ENCODE results near the gene CENPP. TPM values are rescaled to one million over a fixed set of nuclear protein-coding genes. Genes with fewer than 3 reads are reported as not detected.

Gene CENPP
- total RNA-seq, 1 experiment from 2014 or later, result 14.3 TPM

DNA sequence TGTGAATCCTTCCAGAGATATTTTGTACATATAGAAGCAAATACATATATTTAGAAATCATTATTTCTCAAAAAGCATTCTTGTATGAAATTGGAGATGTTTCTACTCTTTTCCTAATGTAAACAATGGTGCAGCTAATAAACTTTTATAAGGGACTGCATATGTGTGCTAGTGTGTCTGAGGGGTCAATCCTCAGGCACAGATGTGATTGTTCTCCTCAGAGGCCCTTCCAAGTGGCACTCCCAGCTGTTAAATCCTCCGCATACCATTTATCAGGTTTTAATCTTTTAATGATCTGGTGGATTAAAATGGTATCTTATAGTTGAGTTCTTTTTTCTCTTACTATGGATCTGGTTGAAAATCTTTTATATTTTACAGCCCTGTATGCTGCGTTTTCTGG lies 104.1 kb downstream of the CENPP start:
- H3K9me3 Mint-ChIP-seq, result no peaks in the 10 kb centered on the region
- ChIA-PET POLR2A (no interaction called here), CTCF (no interaction called here)
- DNase-seq (ENCODE audit: low spot score) (no peak), ATAC-seq (no peak)
- no peak overlapping the region for H3K27ac Mint-ChIP-seq
- no peak overlapping the region for H3K4me3 Mint-ChIP-seq
- no peaks in the 10 kb centered on the region for H3K4me1 Mint-ChIP-seq
- no peaks in the 10 kb centered on the region for H3K27me3 Mint-ChIP-seq (ENCODE audit: low read depth)
- TF ChIP-seq NFE2L1 (CRISPR knock-in tag; IDR thresholded peaks at IDR 0.05) (no peak), ZNF671 (CRISPR knock-in tag; IDR thresholded peaks at IDR 0.05) (no peak), ZNF232 (CRISPR knock-in tag; IDR thresholded peaks at IDR 0.05) (no peak), ZNF138 (CRISPR knock-in tag; conservative IDR thresholded peaks at IDR 0.05) (no peak), JUN (CRISPR knock-in tag; IDR thresholded peaks at IDR 0.05) (no peak), NFATC4 (CRISPR knock-in tag; IDR thresholded peaks at IDR 0.05) (no peak), ZNF423 (CRISPR knock-in tag; IDR thresholded peaks at IDR 0.05) (no peak), PRRX2 (CRISPR knock-in tag; IDR thresholded peaks at IDR 0.05) (no peak), NFYB (CRISPR knock-in tag; conservative IDR thresholded peaks at IDR 0.05; ENCODE audit: low read depth) (no peak), GABPB1 (CRISPR knock-in tag; IDR thresholded peaks at IDR 0.05) (no peak), MXD4 (CRISPR knock-in tag; IDR thresholded peaks at IDR 0.05; ENCODE audit: borderline replicate concordance) (no peak)
- TF ChIP-seq, protein P1, sequence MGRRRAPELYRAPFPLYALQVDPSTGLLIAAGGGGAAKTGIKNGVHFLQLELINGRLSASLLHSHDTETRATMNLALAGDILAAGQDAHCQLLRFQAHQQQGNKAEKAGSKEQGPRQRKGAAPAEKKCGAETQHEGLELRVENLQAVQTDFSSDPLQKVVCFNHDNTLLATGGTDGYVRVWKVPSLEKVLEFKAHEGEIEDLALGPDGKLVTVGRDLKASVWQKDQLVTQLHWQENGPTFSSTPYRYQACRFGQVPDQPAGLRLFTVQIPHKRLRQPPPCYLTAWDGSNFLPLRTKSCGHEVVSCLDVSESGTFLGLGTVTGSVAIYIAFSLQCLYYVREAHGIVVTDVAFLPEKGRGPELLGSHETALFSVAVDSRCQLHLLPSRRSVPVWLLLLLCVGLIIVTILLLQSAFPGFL (CRISPR knock-in tag; IDR thresholded peaks at IDR 0.05; ENCODE audit: borderline replicate concordance), result no peak
- TF ChIP-seq, protein P2, sequence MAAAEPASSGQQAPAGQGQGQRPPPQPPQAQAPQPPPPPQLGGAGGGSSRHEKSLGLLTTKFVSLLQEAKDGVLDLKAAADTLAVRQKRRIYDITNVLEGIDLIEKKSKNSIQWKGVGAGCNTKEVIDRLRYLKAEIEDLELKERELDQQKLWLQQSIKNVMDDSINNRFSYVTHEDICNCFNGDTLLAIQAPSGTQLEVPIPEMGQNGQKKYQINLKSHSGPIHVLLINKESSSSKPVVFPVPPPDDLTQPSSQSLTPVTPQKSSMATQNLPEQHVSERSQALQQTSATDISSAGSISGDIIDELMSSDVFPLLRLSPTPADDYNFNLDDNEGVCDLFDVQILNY (CRISPR knock-in tag; IDR thresholded peaks at IDR 0.05), result no peak
- TF ChIP-seq, protein P3, sequence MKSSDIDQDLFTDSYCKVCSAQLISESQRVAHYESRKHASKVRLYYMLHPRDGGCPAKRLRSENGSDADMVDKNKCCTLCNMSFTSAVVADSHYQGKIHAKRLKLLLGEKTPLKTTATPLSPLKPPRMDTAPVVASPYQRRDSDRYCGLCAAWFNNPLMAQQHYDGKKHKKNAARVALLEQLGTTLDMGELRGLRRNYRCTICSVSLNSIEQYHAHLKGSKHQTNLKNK (CRISPR knock-in tag; IDR thresholded peaks at IDR 0.05), result no peak
- TF ChIP-seq, protein P4, sequence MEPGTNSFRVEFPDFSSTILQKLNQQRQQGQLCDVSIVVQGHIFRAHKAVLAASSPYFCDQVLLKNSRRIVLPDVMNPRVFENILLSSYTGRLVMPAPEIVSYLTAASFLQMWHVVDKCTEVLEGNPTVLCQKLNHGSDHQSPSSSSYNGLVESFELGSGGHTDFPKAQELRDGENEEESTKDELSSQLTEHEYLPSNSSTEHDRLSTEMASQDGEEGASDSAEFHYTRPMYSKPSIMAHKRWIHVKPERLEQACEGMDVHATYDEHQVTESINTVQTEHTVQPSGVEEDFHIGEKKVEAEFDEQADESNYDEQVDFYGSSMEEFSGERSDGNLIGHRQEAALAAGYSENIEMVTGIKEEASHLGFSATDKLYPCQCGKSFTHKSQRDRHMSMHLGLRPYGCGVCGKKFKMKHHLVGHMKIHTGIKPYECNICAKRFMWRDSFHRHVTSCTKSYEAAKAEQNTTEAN (CRISPR knock-in tag; IDR thresholded peaks at IDR 0.05), result no peak
- TF ChIP-seq, protein P5, sequence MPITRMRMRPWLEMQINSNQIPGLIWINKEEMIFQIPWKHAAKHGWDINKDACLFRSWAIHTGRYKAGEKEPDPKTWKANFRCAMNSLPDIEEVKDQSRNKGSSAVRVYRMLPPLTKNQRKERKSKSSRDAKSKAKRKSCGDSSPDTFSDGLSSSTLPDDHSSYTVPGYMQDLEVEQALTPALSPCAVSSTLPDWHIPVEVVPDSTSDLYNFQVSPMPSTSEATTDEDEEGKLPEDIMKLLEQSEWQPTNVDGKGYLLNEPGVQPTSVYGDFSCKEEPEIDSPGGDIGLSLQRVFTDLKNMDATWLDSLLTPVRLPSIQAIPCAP (CRISPR knock-in tag; IDR thresholded peaks at IDR 0.05), result no peak
- no peaks in the 10 kb centered on the region; the same call in 1 of the 2 replicates for H3K36me3 Mint-ChIP-seq

DNA sequence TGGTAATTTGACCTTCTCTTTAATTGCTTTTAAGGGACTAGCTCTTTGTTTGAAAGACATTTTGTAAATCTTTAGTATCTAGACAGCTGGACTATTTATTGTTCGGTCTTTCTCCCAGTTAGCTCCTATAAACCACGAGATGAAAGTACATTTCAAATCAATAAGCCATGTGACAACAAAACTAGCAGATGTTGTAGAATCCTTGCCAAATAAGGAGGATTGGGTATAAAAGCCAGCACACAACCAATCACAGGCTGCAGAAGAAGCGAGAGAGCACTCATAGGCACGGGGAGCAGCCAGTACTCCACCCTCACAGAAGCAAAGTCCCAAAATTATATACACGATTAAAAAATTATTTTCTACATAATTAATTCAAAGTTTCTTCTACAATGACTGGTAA lies 106.6 kb downstream of the CENPP start:
- H3K9me3 Mint-ChIP-seq, result no peaks in the 10 kb centered on the region
- no peaks in the 10 kb centered on the region for H3K27me3 Mint-ChIP-seq (ENCODE audit: low read depth)
- no peak for ATAC-seq
- no peaks in the 10 kb centered on the region; the same call in 1 of the 2 replicates for H3K36me3 Mint-ChIP-seq
- TF ChIP-seq, protein P6, sequence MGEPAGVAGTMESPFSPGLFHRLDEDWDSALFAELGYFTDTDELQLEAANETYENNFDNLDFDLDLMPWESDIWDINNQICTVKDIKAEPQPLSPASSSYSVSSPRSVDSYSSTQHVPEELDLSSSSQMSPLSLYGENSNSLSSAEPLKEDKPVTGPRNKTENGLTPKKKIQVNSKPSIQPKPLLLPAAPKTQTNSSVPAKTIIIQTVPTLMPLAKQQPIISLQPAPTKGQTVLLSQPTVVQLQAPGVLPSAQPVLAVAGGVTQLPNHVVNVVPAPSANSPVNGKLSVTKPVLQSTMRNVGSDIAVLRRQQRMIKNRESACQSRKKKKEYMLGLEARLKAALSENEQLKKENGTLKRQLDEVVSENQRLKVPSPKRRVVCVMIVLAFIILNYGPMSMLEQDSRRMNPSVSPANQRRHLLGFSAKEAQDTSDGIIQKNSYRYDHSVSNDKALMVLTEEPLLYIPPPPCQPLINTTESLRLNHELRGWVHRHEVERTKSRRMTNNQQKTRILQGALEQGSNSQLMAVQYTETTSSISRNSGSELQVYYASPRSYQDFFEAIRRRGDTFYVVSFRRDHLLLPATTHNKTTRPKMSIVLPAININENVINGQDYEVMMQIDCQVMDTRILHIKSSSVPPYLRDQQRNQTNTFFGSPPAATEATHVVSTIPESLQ (CRISPR knock-in tag; IDR thresholded peaks at IDR 0.05), result no peak
- TF ChIP-seq TP53 (CRISPR knock-in tag; IDR thresholded peaks at IDR 0.05) (no peak), GABPB1 (CRISPR knock-in tag; IDR thresholded peaks at IDR 0.05) (no peak)
- TF ChIP-seq, protein P1 (CRISPR knock-in tag; IDR thresholded peaks at IDR 0.05; ENCODE audit: borderline replicate concordance), result no peak
- no peak for DNase-seq (ENCODE audit: low spot score)
- ChIA-PET POLR2A (no interaction called here), CTCF (no interaction called here)
- H3K4me3 Mint-ChIP-seq, result no peak overlapping the region
- no peak overlapping the region for H3K27ac Mint-ChIP-seq
- H3K4me1 Mint-ChIP-seq, result no peaks in the 10 kb centered on the region
